IPS-15b (cell line): ENCODE data around the gene APBA1.

Experiments used
- H3K27me3 ChIP-seq: one replicate; pipeline ENCODE4 v1.6.1; 2013; ENCODE audit warnings: low read length; ENCODE audit not compliant: control insufficient read depth, insufficient read depth
- H3K36me3 ChIP-seq: one replicate; pipeline ENCODE4 v1.6.1; 2013; ENCODE audit warnings: low read length; ENCODE audit not compliant: control insufficient read depth, insufficient read depth
- H3K4me1 ChIP-seq: one replicate; pipeline ENCODE4 v1.6.1; 2013; ENCODE audit warnings: mild to moderate bottlenecking, low read length; ENCODE audit not compliant: control insufficient read depth, insufficient read depth
- H3K4me3 ChIP-seq: one replicate; pipeline ENCODE4 v1.5.1; 2013; ENCODE audit warnings: low read depth, low read length
- H3K9ac ChIP-seq: one replicate; pipeline ENCODE4 v1.6.1; 2013; ENCODE audit warnings: low read depth, mild to moderate bottlenecking, low read length
- H3K9me3 ChIP-seq: one replicate; pipeline ENCODE4 v1.6.1; 2013; ENCODE audit warnings: mild to moderate bottlenecking, low read length; ENCODE audit not compliant: control insufficient read depth, insufficient read depth

APBA1 gene

DNA sequence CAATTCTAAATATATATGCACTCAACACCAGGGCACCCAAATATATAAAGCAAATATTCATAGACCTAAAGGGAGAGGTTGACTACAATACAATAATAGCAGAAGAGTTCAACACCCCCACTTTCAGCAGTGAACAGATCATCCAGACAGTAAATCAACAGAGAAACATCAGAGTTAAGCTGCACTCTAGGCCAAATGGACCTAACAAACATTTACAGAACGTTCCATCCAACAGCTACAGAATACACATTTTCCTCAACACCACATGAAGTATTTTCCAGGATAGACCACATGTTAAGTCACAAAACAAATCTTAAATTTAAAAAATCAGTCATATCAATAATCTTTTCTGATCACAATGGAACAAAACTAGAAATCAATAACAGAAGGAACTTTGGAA, 18.9 kb downstream of the APBA1 start:
- Histone ChIP-seq H3K36me3 (no peaks in the 10 kb centered on the region), H3K4me1 (no peaks in the 10 kb centered on the region), H3K9ac (no peak overlapping the region), H3K27me3 (no peaks in the 10 kb centered on the region), H3K9me3 (no peaks in the 10 kb centered on the region), H3K4me3 (no peak overlapping the region)

DNA sequence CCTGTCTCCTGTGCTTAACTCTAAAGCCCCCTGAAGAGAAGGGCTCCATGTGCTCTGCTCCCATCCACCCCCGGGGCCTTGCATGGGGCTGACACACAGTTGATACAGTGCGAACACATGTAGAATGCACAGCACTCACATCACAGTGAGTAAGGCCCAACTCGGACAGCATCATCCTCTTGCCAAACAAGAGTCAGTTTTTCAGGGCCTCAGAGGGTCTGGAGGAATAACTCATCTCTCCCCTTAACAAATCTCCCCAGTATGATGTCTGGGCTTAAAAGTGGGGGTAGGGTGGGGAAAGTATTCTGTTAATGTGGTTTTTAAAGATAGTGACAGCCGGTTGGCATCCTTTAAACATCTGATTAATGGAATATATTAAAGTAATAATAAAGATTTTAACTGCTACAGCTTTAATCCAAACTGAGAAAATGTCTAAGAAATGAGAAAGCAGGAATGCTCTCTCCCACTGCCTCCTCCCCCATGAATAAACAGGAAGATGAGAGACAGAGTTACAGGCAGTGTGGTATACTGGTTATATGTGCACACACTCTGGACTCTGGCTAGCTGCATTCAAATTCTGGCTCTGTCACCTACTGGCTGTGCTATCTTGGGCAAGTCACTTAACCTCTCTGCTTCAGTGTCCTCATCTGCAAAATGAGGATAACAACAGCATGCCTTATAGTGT, 22.5 kb downstream of the APBA1 start:
- H3K27me3 ChIP-seq: no peaks in the 10 kb centered on the region
- no peak overlapping the region for H3K4me3 ChIP-seq
- H3K36me3 ChIP-seq: no peaks in the 10 kb centered on the region
- H3K9ac ChIP-seq: no peak overlapping the region
- no peaks in the 10 kb centered on the region for H3K9me3 ChIP-seq
- no peaks in the 10 kb centered on the region for H3K4me1 ChIP-seq

DNA sequence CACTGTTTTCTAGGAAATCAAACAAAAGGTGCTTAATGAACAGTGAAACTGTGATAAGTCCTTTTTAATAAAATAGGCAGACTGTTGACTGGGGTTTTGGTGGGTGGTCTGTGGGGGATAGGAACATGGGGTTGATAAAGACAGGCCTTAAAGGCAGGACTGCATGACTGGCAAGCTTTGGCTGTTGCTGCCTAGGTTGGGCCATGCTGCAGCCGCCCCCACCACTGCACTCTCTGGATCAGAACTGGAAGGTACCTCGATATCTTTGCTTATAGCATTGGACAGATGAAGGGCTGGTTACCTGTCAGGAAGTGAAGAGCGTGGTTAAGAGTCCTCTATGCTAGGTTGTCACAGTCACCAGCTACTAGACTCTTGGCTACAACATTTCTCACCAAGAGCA, 24.4 kb downstream of the APBA1 start:
- no peaks in the 10 kb centered on the region for H3K9me3 ChIP-seq
- H3K36me3 ChIP-seq: no peaks in the 10 kb centered on the region
- no peaks in the 10 kb centered on the region for H3K27me3 ChIP-seq
- no peaks in the 10 kb centered on the region for H3K4me1 ChIP-seq
- no peak overlapping the region for H3K4me3 ChIP-seq
- no peak overlapping the region for H3K9ac ChIP-seq

DNA sequence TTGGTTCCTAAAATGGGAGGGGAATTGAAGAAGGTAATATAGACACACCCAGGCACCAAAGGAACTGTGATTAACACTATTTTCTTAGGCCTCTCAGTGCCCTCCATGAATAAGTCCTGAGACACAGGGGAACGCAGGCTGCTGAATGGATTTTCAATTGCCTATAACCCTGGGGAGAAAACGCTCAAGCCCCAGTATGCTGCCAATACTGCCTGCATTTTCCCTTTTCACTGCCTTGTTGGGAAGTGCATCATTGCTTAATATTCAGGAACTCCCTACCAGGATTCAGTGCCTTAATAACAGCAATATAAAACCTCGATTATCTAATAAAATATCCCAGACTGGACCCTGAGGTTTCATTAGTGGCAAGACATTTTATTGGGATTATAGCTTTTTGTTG, 25.4 kb downstream of the APBA1 start:
- Histone ChIP-seq H3K4me3 (no peak overlapping the region), H3K9ac (no peak overlapping the region), H3K4me1 (no peaks in the 10 kb centered on the region), H3K27me3 (no peaks in the 10 kb centered on the region), H3K9me3 (no peaks in the 10 kb centered on the region), H3K36me3 (no peaks in the 10 kb centered on the region)

DNA sequence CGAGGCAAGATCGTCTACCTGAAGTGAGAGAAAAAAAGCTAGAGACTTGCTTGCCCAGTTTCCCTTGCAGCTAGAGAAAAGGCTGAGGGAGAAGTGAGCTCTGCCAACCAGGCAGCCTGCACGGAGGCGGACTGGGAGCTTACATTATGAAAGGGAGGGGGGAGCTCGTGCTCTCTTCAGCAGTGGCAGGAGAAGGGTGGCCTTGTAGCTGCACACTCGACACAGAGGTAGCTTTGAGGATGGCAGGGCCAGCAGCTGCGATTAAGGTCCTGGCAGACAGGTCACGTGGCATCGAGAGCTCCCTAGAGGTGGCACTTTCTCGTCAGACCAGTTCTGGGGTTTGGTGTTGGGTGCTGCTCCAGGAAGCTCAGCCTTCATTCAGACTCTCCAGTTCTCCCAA, 26.7 kb downstream of the APBA1 start:
- no peak overlapping the region for H3K9ac ChIP-seq
- no peaks in the 10 kb centered on the region for H3K9me3 ChIP-seq
- no peak overlapping the region for H3K4me3 ChIP-seq
- H3K27me3 ChIP-seq: no peaks in the 10 kb centered on the region
- H3K4me1 ChIP-seq: no peaks in the 10 kb centered on the region
- H3K36me3 ChIP-seq: no peaks in the 10 kb centered on the region

DNA sequence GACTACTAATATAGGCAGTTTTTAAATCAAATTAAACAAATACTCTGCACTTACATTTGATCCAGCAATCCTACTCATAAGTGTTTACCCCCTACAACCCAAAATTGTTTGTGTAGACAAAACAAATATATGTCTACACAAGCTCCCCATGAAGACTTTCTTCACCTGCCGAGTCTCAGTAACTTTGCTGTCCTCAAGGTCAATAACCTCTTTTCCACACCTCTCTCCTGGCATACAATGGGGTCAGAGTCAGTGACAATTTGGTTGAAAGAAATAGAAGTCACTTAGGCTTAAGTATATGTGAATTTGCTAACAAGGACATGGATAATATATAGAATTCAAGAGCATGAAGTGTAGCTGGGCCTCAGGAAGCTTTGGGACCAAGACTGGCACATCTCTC, 29.1 kb downstream of the APBA1 start:
- Histone ChIP-seq H3K4me3 (no peak overlapping the region), H3K9me3 (no peaks in the 10 kb centered on the region), H3K4me1 (no peaks in the 10 kb centered on the region), H3K36me3 (no peaks in the 10 kb centered on the region), H3K27me3 (no peaks in the 10 kb centered on the region), H3K9ac (no peak overlapping the region)

DNA sequence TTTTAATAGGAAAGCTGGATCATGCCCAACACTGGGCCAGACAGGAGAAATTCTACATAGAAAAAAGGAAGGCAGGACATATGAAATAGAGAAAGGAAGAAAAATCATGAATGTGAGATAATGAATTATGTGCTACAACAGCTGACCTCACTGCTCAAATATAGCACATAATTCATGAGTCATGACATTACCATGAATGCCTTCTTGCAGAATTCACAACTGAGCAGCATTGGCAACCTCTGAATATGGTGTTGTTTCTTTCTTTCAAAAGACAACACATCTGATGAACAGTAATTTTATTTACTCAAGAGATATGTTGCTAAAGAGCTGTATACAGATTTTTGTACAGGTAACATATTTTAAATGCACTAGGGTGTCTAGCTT, 34.4 kb downstream of the APBA1 start:
- Histone ChIP-seq H3K27me3 (no peaks in the 10 kb centered on the region), H3K9me3 (no peaks in the 10 kb centered on the region), H3K9ac (no peak overlapping the region), H3K36me3 (no peaks in the 10 kb centered on the region), H3K4me3 (no peak overlapping the region), H3K4me1 (no peaks in the 10 kb centered on the region)

DNA sequence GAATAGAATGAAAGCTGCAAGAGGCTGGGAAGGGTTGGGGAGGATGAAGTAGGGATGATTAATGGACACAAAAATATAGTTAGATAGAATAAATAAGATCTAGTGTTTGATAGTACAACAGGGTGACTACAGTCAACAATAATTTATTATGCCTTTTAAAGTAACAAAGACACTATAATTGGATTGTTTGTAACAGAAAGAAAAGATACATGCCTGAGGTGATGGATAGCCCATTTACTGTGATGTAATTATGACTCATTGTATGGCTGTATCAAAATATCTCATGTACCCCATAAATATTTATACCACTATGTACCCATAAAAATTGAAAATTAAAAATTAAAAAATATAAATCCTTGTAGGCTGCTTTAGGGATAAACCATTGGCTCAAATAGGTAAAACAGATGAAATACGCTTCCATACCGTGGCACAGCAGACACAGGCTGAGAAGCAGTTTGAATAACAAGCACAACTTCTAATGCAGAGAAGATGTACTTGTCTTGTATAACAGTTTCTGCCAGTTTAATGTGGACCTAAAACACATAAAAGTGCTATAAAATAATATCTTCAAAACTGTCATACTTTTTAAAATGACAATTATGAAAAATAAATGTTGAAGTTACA, 34.9 kb downstream of the APBA1 start:
- H3K9ac ChIP-seq: no peak overlapping the region
- H3K36me3 ChIP-seq: no peaks in the 10 kb centered on the region
- no peaks in the 10 kb centered on the region for H3K4me1 ChIP-seq
- H3K27me3 ChIP-seq: no peaks in the 10 kb centered on the region
- no peaks in the 10 kb centered on the region for H3K9me3 ChIP-seq
- no peak overlapping the region for H3K4me3 ChIP-seq

DNA sequence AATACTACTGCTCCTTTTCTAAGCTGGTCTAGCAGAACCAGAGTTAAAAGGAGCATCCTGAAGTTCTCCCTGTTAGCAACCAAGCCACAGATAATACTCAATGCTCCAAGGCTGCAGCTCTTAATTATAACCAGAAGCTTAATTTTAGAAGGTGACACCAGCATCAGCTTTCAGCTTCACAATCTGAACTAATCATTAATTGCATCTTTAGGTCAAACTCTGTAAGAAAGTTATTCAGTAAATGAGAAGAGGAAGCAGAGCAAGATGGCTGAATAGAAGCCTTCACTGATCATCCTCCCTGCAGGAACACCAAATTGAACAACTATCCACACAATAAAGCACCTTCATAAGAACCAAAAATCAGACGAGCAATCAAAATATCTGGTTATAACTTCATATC, 38.5 kb downstream of the APBA1 start:
- H3K4me3 ChIP-seq: no peak overlapping the region
- no peaks in the 10 kb centered on the region for H3K9me3 ChIP-seq
- no peak overlapping the region for H3K9ac ChIP-seq
- no peaks in the 10 kb centered on the region for H3K4me1 ChIP-seq
- no peaks in the 10 kb centered on the region for H3K27me3 ChIP-seq
- no peaks in the 10 kb centered on the region for H3K36me3 ChIP-seq

DNA sequence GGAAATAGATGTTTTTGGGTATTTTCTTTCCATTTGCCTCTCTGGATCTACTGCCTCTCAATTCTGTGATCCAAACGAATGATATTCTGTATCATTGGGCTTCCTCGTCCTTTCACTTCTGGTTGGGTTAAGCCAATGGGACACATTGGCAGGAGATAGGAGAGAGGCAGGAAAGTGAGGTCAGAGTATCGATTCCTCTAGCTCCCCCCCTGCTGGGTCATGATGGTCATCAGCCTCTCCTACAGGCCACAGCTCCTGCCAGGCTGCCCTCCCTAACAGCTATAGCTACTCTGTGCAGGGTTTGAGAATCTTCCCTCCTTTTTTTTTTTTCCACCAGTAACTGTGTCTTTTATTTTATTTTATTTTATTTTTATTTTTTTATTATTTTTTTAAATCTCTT, 39.4 kb downstream of the APBA1 start:
- Histone ChIP-seq H3K36me3 (no peaks in the 10 kb centered on the region), H3K4me1 (no peaks in the 10 kb centered on the region), H3K27me3 (no peaks in the 10 kb centered on the region), H3K9me3 (no peaks in the 10 kb centered on the region), H3K4me3 (no peak overlapping the region), H3K9ac (no peak overlapping the region)

DNA sequence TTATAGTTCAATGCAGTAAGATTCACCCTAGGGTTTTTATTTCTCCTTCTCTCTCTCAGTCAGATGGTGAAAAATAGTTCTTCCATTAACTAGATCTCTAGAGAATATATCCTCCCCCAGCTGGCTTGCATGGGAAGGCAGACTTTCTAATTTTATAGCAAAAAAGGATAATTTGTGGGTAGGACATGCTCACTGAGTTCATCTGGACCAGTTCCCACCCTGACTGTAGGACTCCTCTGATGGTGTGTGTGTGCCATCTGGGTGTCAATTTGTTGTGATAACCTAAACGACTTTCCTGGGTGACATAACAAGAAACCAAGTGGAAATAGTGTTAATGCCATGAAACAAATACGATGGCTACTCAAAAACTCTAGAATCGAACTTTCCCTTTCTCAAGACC, 44.9 kb downstream of the APBA1 start:
- Histone ChIP-seq H3K4me1 (no peaks in the 10 kb centered on the region), H3K9me3 (no peaks in the 10 kb centered on the region), H3K27me3 (no peaks in the 10 kb centered on the region), H3K9ac (no peak overlapping the region), H3K36me3 (no peaks in the 10 kb centered on the region), H3K4me3 (no peak overlapping the region)

DNA sequence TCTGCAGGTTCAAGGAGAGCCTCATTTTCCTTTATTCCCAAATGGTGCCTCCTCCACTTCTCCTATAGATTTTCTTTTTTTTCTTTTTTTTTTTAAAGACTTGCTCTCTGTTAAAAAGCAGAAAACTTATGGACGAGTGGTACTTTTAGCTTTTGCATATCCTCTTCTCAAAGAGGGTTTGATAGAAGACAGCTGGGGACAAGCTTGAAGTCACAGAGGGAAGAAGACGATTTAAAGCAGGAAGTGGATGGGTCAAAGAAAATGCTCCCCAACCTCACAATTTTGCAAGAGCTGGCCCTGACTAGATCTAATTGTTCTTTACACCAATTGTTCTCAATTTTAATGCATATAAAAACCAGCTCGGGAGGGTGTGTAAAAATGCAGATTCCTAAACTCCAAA, 48.9 kb downstream of the APBA1 start:
- H3K36me3 ChIP-seq: no peaks in the 10 kb centered on the region
- H3K4me1 ChIP-seq: no peaks in the 10 kb centered on the region
- no peak overlapping the region for H3K4me3 ChIP-seq
- no peaks in the 10 kb centered on the region for H3K9me3 ChIP-seq
- H3K27me3 ChIP-seq: no peaks in the 10 kb centered on the region
- H3K9ac ChIP-seq: no peak overlapping the region
